Gastroesophageal sphincter (tissue), 4 donors: ENCODE data around the gene SPSB1. TPM values are rescaled to one million over a fixed set of nuclear protein-coding genes. Genes with fewer than 3 reads are reported as not detected.

Source experiments
- ATAC-seq: fragments of 150-250 bp; one replicate; pipeline ENCODE4 v1.9.1; 2016; ENCODE audit warnings: mild to moderate bottlenecking, moderate library complexity
- H3K27ac ChIP-seq, 4 donors: fragments of 200-600 bp; sonication (generic) in 3 of 4; 1 replicate in 3 of 4; 2 replicates in 1 of 4; pipeline ENCODE4 v1.5.1; 2016 to 2019
- H3K27me3 ChIP-seq: fragments of 200-600 bp; sonication (generic); one replicate; pipeline ENCODE4 v1.5.1; 2019
- H3K36me3 ChIP-seq, 2 donors: fragments of 200-600 bp; sonication (generic); one replicate each; pipeline ENCODE4 v1.5.1; 2019; ENCODE audit warnings: control low read depth in 1 of 2
- H3K4me1 ChIP-seq, 3 donors: fragments of 200-600 bp; sonication (generic); 1 replicate in 2 of 3; 2 replicates in 1 of 3; pipeline ENCODE4 v1.5.1; 2016 to 2019; ENCODE audit warnings: control low read depth in 2 of 3
- H3K4me3 ChIP-seq, 2 donors: fragments of 200-600 bp; sonication (generic); one replicate each; pipeline ENCODE4 v1.5.1; 2019; ENCODE audit warnings: mild to moderate bottlenecking in 1 of 2, moderate library complexity in 1 of 2
- H3K9me3 ChIP-seq, 3 donors: fragments of 200-600 bp; sonication (generic); one replicate each; pipeline ENCODE4 v1.5.1; 2017 to 2019; ENCODE audit warnings: control low read depth in 2 of 3
- CTCF ChIP-seq, 4 experiments: fragments of 200-600 bp in 2 of 4; fragments of 450-650 bp in 2 of 4; sonication (generic) in 1 of 4; IDR thresholded peaks; one replicate each; pipeline ENCODE4 v1.5.1; 2017 to 2019; ENCODE audit warnings: antibody characterized with exemption in 4 of 4, mild to moderate bottlenecking in 2 of 4, moderate library complexity in 2 of 4
- EP300 ChIP-seq: sonication (generic); formaldehyde crosslinking; IDR thresholded peaks from one replicate; pipeline ENCODE4 v1.6.1; 2017; ENCODE audit warnings: antibody characterized with exemption, mild to moderate bottlenecking
- POLR2A ChIP-seq, 2 donors: fragments of 450-650 bp; IDR thresholded peaks; one replicate each; pipeline ENCODE4 v1.6.1; 2017; ENCODE audit warnings: antibody characterized with exemption in 2 of 2, mild to moderate bottlenecking in 2 of 2, moderate library complexity in 1 of 2
- POLR2AphosphoS5 ChIP-seq: sonication (generic); formaldehyde crosslinking; IDR thresholded peaks from one replicate; pipeline ENCODE4 v1.6.1; 2017; ENCODE audit warnings: antibody characterized with exemption
- WGBS, 2 donors: methylation state at CpG; one replicate each; pipeline ENCODE4 v1.1.5; 2018; ENCODE audit warnings: low coverage in 1 of 2; 5-methylcytosine and 5-hydroxymethylcytosine counted together
- total RNA-seq, 4 donors: library from RNA; depleted of rRNA; stranded (reverse); fragments of >200 nt; gene quantifications; one replicate each; pipeline ENCODE4 v1.1.0, GENCODE V29; 2016

SPSB1 gene
- total RNA-seq, 4 donors from 2014 or later, result 56.3 to 111 (median 99.5) TPM

DNA sequence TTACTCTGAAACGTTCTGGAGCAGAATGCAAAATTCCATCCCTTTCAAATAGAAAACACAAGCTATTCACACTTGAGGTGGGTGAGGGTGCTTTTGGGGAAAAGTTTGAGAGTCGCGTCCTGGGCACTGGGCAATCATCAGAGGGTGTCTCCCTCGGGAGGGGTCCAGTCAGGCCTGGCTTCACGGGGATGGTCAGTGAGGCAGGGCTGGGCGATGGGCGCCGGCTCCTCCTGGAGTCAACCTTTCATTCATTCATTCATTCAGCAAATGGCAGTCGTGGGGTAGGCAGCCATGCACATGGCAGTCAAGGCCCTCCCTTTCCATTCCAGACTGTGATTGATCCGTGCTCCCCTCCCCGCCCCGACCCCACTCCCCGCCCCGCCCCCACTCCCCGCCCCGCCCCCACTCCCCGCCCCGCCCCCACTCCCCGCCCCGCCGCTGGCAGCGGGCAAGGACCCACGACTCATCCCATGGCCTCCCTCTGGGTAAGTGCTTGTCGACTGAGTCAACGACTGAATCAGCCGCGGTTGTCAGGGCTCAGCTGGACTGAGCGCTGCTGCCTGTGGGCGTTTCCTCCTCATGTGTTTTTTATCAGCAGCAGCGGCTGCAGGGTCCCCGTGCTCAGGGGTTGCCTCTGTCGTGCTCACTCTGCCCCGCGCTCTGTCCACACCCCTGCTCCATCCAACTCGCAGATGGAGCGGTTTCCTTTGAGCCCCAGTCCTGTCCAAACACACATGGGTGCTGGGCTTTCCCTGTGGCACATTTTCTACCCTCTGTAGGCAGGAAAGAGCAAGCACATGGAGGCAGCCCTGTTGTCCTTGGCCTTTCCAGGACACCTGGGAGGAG lies 12.5 kb upstream of the SPSB1 start:
- peak; percentile 87 for ATAC-seq
- Histone ChIP-seq H3K9me3 (peaks cover 0 to 12% (median 0%) of the 10 kb centered on the region in 3 donors), H3K27ac (peak overlapping the region in 1 of 4 donors; percentile 7), H3K36me3 (no peaks in the 10 kb centered on the region), H3K4me3 (no peak overlapping the region), H3K27me3 (peaks cover 10% of the 10 kb centered on the region), H3K4me1 (peaks cover 0 to 36% (median 14%) of the 10 kb centered on the region in 3 donors)
- 31 to 47% methylated on average over 5 to 24 of the region's 36 CpGs for WGBS, 2 donors
- no peak for TF ChIP-seq POLR2AphosphoS5
- TF ChIP-seq CTCF (IDR thresholded peaks at IDR 0.05), result peak in 1 of 4 experiments; percentile 6
- TF ChIP-seq POLR2A (IDR thresholded peaks at IDR 0.05), result no peak
- TF ChIP-seq EP300, result no peak

- no peaks in the 10 kb centered on the region for H3K36me3 ChIP-seq
- no peak for ATAC-seq
- H3K9me3 ChIP-seq, result peaks cover 0 to 22% (median 0%) of the 10 kb centered on the region in 3 donors
- peaks cover 10% of the 10 kb centered on the region for H3K27me3 ChIP-seq
- 79% methylated on average over 6 of the region's 19 CpGs; no CpG with 5 or more reads in 1 of the 2 donors for WGBS, 2 donors
- no peak overlapping the region for H3K4me3 ChIP-seq
- no peak overlapping the region for H3K27ac ChIP-seq
- TF ChIP-seq CTCF (IDR thresholded peaks at IDR 0.05), result no peak
- TF ChIP-seq POLR2AphosphoS5, result no peak
- TF ChIP-seq POLR2A (IDR thresholded peaks at IDR 0.05), result no peak
- peaks cover 0 to 36% (median 14%) of the 10 kb centered on the region in 3 donors for H3K4me1 ChIP-seq
Measured at GRCh38 chr1:9281071-9281827, 11.4 kb upstream of the SPSB1 start.

GRCh38 chr1:9281908-9282695 lies 10.6 kb upstream of the SPSB1 start:
- peaks cover 0 to 26% (median 0%) of the 10 kb centered on the region in 3 donors for H3K9me3 ChIP-seq
- ATAC-seq, result no peak
- H3K4me1 ChIP-seq, result peaks cover 0 to 36% (median 14%) of the 10 kb centered on the region in 3 donors
- no peak overlapping the region for H3K4me3 ChIP-seq
- H3K27ac ChIP-seq, result no peak overlapping the region
- TF ChIP-seq POLR2AphosphoS5, result no peak
- no peaks in the 10 kb centered on the region for H3K36me3 ChIP-seq
- H3K27me3 ChIP-seq, result peaks cover 10% of the 10 kb centered on the region
- WGBS, 2 donors, result 31% methylated on average over 2 of the region's 12 CpGs; no CpG with 5 or more reads in 1 of the 2 donors

DNA sequence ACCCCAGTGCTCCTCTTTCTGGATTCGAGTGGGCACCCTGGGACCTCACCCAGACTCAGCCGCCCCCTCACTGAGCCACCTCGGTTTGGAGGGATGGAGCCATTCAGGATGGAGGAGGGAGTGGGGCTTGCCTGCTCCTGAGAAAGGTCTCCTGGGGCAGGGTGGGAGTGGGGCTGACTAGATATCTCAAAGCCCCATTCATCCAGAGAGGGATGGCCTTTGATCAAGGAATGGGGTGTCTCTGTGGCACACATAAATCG lies 10.1 kb upstream of the SPSB1 start:
- ATAC-seq, result no peak

More for the DNA sequence above, 10.1 kb upstream of the SPSB1 start:
- H3K36me3 ChIP-seq, result no peaks in the 10 kb centered on the region
- H3K9me3 ChIP-seq, result peaks cover 0 to 31% (median 0%) of the 10 kb centered on the region in 3 donors
- WGBS, 2 donors, result 67 to 100% methylated on average over 1 to 4 of the region's 4 CpGs
- H3K27ac ChIP-seq, result no peak overlapping the region
- peaks cover 10% of the 10 kb centered on the region for H3K27me3 ChIP-seq
- no peak overlapping the region for H3K4me3 ChIP-seq
- TF ChIP-seq POLR2AphosphoS5, result no peak
- no peak for TF ChIP-seq EP300
- no peak for TF ChIP-seq CTCF (IDR thresholded peaks at IDR 0.05)
- no peak for TF ChIP-seq POLR2A (IDR thresholded peaks at IDR 0.05)
- peaks cover 0 to 36% (median 14%) of the 10 kb centered on the region in 3 donors for H3K4me1 ChIP-seq
